ENCODE results near the gene MMP28. TPM values are rescaled to one million over a fixed set of nuclear protein-coding genes. Genes with fewer than 3 reads are reported as not detected.
A peak's percentile ranks its signal among the peaks of the same experiment; 100 is the strongest.

MMP28 gene
- total RNA-seq, 1 donor from 2014 or later = 8.6 TPM

DNA sequence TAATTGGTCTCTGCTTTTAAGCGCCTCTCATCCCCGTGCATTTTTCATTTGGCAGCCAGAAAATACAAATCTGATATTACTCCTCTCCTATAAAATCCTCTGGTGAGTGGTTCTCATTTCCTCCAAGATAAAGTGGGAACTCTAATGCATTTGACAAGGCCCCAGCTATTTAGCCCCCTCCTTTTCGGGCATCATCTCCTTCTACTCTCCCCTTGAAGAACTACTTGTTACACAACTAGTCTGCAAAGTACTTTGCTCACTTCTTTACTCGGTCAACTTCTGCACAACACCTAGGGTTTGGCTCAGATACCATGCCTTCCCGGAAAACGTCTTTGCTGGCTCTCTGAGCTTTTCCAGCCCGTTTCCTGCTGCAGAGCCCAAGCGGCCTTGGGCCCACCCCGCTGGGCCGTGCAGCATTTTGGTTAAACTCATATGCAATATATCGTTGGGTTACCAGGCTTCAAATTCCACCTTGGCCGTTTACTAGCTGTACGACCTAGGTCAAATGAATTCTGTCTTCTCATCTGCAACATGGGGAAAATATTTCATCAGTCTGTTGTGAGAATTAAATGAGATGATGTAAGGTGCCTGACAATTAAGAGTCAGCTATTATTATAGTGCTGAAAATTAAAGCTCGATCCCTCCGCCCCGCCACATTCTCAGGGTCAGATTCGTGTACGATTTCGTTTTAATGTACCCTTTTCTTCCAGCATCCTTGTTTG, 13.0 kb upstream of the MMP28 start:
- H3K27me3 Mint-ChIP-seq (ENCODE audit: low read depth) = no peaks in the 10 kb centered on the region
- H3K27ac Mint-ChIP-seq (ENCODE audit: unreplicated experiment) = peak overlapping the region; percentile 96
- no peaks in the 10 kb centered on the region for H3K36me3 Mint-ChIP-seq (ENCODE audit: low read depth)
- TF ChIP-seq CTCF (IDR thresholded peaks at IDR 0.05) = no peak
- H3K9me3 Mint-ChIP-seq (ENCODE audit: low read depth) = no peaks in the 10 kb centered on the region
- peaks cover 59% of the 10 kb centered on the region for H3K4me1 Mint-ChIP-seq (ENCODE audit: low read depth)
- peak overlapping the region; percentile 73 for H3K4me3 Mint-ChIP-seq (ENCODE audit: unreplicated experiment)
- no peak for DNase-seq (ENCODE audit: low spot score)

DNA sequence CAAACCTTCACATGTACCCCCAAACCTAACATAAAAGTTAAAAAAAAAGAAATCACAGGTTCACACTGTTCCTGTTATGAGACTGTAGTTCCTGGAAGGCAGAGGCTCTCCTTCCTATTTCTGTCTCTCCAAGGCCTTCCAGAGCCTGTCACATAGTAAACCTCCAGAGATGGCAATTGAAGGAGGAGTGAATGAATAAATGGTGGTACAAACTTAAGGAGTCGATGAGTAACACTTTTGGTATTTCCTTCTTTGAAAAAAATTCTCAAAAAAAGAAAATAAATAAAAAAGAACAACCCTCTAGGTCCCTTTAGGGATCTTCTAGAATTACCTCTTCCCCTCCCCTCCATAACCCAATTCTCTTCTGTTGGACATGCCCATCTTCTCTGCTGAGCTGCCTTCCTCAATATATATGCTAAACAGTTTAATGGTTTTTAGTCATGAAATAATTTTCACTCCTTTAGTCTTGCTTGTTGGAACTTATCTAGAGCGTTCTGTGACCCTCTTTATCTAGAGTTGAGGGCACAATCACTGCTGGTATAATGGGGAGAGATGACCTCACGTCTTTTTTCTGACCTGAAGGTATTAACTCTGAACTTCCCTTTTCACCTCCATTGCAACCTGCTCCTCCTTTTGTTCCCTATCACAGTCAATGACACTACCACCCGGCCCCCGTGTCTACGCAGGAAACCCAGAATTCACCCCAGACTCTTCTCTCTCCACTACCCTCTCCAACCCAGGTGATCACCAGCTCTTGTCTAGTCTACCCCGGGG, 12.1 kb upstream of the MMP28 start:
- Mint-ChIP-seq H3K4me1 (ENCODE audit: low read depth) (peaks cover 55% of the 10 kb centered on the region), H3K27me3 (ENCODE audit: low read depth) (no peaks in the 10 kb centered on the region), H3K36me3 (ENCODE audit: low read depth) (no peaks in the 10 kb centered on the region), H3K9me3 (ENCODE audit: low read depth) (no peaks in the 10 kb centered on the region), H3K4me3 (ENCODE audit: unreplicated experiment) (peak overlapping the region; percentile 16), H3K27ac (ENCODE audit: unreplicated experiment) (peak overlapping the region; percentile 96)
- no peak for TF ChIP-seq CTCF (IDR thresholded peaks at IDR 0.05)
- no peak for DNase-seq (ENCODE audit: low spot score)

GRCh38 chr17:35804658-35805192, 9.3 kb upstream of the MMP28 start:
- peak; percentile 93 for TF ChIP-seq CTCF (IDR thresholded peaks at IDR 0.05)
- no peaks in the 10 kb centered on the region for H3K36me3 Mint-ChIP-seq (ENCODE audit: low read depth)
- peak overlapping the region; percentile 53 for H3K27ac Mint-ChIP-seq (ENCODE audit: unreplicated experiment)
- H3K4me3 Mint-ChIP-seq (ENCODE audit: unreplicated experiment) = no peak overlapping the region
- DNase-seq (ENCODE audit: low spot score) = no peak
- no peaks in the 10 kb centered on the region for H3K27me3 Mint-ChIP-seq (ENCODE audit: low read depth)
- peaks cover 51% of the 10 kb centered on the region for H3K4me1 Mint-ChIP-seq (ENCODE audit: low read depth)
- H3K9me3 Mint-ChIP-seq (ENCODE audit: low read depth) = no peaks in the 10 kb centered on the region

DNA sequence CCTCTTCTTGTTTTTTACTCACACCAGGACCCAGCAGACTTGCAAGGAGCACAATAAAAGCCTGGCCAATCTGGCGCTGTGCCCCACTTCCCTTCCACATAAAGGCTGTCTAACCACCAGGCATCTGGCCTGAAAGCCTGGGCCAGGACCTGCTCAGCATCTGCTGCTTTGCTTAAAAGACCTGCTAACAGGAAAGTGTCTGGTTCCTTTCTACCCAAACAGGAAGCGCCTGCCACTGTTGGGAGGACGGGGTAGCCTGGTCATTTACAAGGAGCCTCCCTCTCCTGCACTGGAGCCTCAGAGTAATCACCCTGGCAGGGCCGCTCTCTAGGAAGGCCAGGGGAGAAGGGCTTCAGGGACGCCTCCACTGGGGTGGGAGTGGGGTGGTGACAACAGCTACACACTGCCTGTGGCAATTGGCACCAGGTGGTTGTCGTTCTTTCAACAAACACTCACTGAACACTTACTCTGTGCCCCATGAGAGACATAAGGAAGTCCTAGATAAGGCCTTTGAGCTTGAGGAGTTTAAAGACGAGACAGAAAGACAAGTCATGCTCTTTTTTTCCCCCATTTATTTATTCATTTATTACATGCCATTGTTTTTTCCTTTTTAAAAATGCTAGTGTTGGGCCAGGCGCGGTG, 6.3 kb upstream of the MMP28 start:
- no peaks in the 10 kb centered on the region for H3K9me3 Mint-ChIP-seq (ENCODE audit: low read depth)
- H3K4me3 Mint-ChIP-seq (ENCODE audit: unreplicated experiment) = no peak overlapping the region
- DNase-seq (ENCODE audit: low spot score) = no peak
- H3K4me1 Mint-ChIP-seq (ENCODE audit: low read depth) = peaks cover 49% of the 10 kb centered on the region
- H3K27ac Mint-ChIP-seq (ENCODE audit: unreplicated experiment) = peak overlapping the region; percentile 66
- no peaks in the 10 kb centered on the region for H3K27me3 Mint-ChIP-seq (ENCODE audit: low read depth)
- H3K36me3 Mint-ChIP-seq (ENCODE audit: low read depth) = no peaks in the 10 kb centered on the region
- no peak for TF ChIP-seq CTCF (IDR thresholded peaks at IDR 0.05)

DNA sequence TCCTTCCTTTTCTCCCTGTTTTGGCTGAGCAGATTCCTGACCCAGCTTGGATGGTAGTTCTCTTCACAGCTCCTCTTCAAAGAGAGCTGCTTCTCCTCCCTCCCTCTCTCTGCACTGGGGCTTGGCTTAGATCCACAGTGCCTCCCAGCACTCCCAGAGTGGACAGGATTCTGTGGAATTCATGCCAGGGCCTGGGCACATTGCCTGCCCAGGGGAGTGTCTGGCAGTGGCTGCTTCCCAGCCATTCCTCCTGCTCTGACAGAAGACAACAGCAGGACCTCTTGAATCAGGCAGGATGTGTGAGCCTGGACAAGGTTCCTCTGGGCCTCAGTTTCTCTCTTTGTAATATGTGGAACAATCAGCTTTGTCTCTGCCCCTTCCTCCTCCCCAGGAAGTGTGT, 4.5 kb upstream of the MMP28 start:
- TF ChIP-seq CTCF (IDR thresholded peaks at IDR 0.05) = no peak
- H3K9me3 Mint-ChIP-seq (ENCODE audit: low read depth) = no peaks in the 10 kb centered on the region
- DNase-seq (ENCODE audit: low spot score) = no peak
- H3K36me3 Mint-ChIP-seq (ENCODE audit: low read depth) = no peaks in the 10 kb centered on the region
- H3K4me3 Mint-ChIP-seq (ENCODE audit: unreplicated experiment) = no peak overlapping the region
- H3K27ac Mint-ChIP-seq (ENCODE audit: unreplicated experiment) = peak overlapping the region; percentile 84
- no peaks in the 10 kb centered on the region for H3K27me3 Mint-ChIP-seq (ENCODE audit: low read depth)
- peaks cover 50% of the 10 kb centered on the region for H3K4me1 Mint-ChIP-seq (ENCODE audit: low read depth)
